Measurements from ENCODE around the gene DCAF8.

GRCh38 chr1:160178731-160179130 lies 83.6 kb downstream of the DCAF8 start:
- TF ChIP-seq CTCF (IDR thresholded peaks at IDR 0.05), result no peak
- TF ChIP-seq POLR2A (IDR thresholded peaks at IDR 0.05), result no peak
